HG03159 (cell line): ENCODE data around the gene SLC17A8.
A peak's percentile ranks its signal among the peaks of the same experiment; 100 is the strongest.
"Not testable (repeated sequence)": the region's sequence is repeated elsewhere in the genome, so short reads cannot be mapped to it uniquely, and the experiment has no call there.

Source experiments
- ATAC-seq: cut with Tn5 transposase; IDR thresholded peaks from one replicate; pipeline ENCODE4 v1.9.1; 2021; ENCODE audit warnings: mild to moderate bottlenecking, moderate library complexity; ENCODE audit not compliant: unreplicated experiment

The SLC17A8 gene

GRCh38 chr12:100356644-100357223 lies at the start of gene SLC17A8:
SLC17A8 (plus strand) TSS chr12:100357074; CDS start chr12:100357392, 318 bp downstream.
- ATAC-seq = no peak

GRCh38 chr12:100308138-100308537 lies 48.7 kb upstream of the SLC17A8 start:
- ATAC-seq = not testable (repeated sequence)

GRCh38 chr12:100311317-100311716 lies 45.6 kb upstream of the SLC17A8 start:
- ATAC-seq = no peak

- no peak for ATAC-seq
These were observed 39.5 kb upstream of the SLC17A8 start for GRCh38 chr12:100317371-100317770.

- no peak for ATAC-seq
These were observed 32.4 kb upstream of the SLC17A8 start for GRCh38 chr12:100324498-100324897.

- ATAC-seq = no peak
These were observed 30.7 kb upstream of the SLC17A8 start for GRCh38 chr12:100326208-100326607.

GRCh38 chr12:100329800-100330199 lies 27.1 kb upstream of the SLC17A8 start:
- ATAC-seq = peak; percentile 93

GRCh38 chr12:100331871-100332270 lies 25.0 kb upstream of the SLC17A8 start:
- ATAC-seq = no peak

- ATAC-seq = no peak
These were observed 24.0 kb upstream of the SLC17A8 start for GRCh38 chr12:100332852-100333251.

- no peak for ATAC-seq
These were observed 19.6 kb upstream of the SLC17A8 start for GRCh38 chr12:100337299-100337698.

- ATAC-seq = no peak
These were observed 19.1 kb upstream of the SLC17A8 start for GRCh38 chr12:100337727-100338126.

GRCh38 chr12:100339071-100339470 lies 17.8 kb upstream of the SLC17A8 start:
- no peak for ATAC-seq

GRCh38 chr12:100342897-100343296 lies 14.0 kb upstream of the SLC17A8 start:
- ATAC-seq = not testable (repeated sequence)

- not testable (repeated sequence) for ATAC-seq
These were observed 12.5 kb upstream of the SLC17A8 start for GRCh38 chr12:100344351-100344750.

GRCh38 chr12:100345020-100345767 lies 11.7 kb upstream of the SLC17A8 start:
- ATAC-seq = no peak

- ATAC-seq = no peak
These were observed 10.2 kb upstream of the SLC17A8 start for GRCh38 chr12:100346660-100347059.

- no peak for ATAC-seq
These were observed 8.0 kb upstream of the SLC17A8 start for GRCh38 chr12:100348657-100349454.

GRCh38 chr12:100359248-100359647 lies 2.4 kb downstream of the SLC17A8 start:
- ATAC-seq = no peak

- no peak for ATAC-seq
These were observed 2.9 kb downstream of the SLC17A8 start for GRCh38 chr12:100359822-100360221.

GRCh38 chr12:100360450-100360849 lies 3.6 kb downstream of the SLC17A8 start:
- ATAC-seq = no peak

GRCh38 chr12:100364324-100364723 lies 7.5 kb downstream of the SLC17A8 start:
- no peak for ATAC-seq

- no peak for ATAC-seq
These were observed 8.5 kb downstream of the SLC17A8 start for GRCh38 chr12:100365411-100365810.
